A673 (cell line): ENCODE data around the gene MBNL2.

Source experiments
- CTCF ChIP-seq: fragments of 300-800, 200-600 bp; sonication (generic); conservative IDR thresholded peaks from 2 replicates; pipeline ENCODE4 v1.5.1; 2017; ENCODE audit warnings: low read depth, mild to moderate bottlenecking, antibody characterized with exemption, low read length, moderate library complexity, mixed read lengths
- EZH2 ChIP-seq: fragments of 200-600 bp; sonication (generic); IDR thresholded peaks from 2 replicates; pipeline ENCODE4 v1.6.1; 2017; ENCODE audit warnings: borderline replicate concordance, low read depth, mild to moderate bottlenecking, mixed read lengths, antibody characterized with exemption, low read length; ENCODE audit not compliant: poor library complexity, severe bottlenecking

GRCh38 chr13:97348569-97349100 is 126.5 kb downstream of the MBNL2 start:
- TF ChIP-seq CTCF = no peak
- no peak for TF ChIP-seq EZH2
